IPS-11a (cell line): Measurements from ENCODE around the gene LDLRAD4.

ENCODE experiments used
- H3K4me3 ChIP-seq: one replicate; pipeline ENCODE4 v1.5.1; 2013; ENCODE audit warnings: low read depth, low read length, control low read depth

Gene LDLRAD4

GRCh38 chr18:13218368-13218991, at the start of gene LDLRAD4:
Gene LDLRAD4 (plus strand): TSS chr18:13218760.
- peak within 1 kb of the TSS; percentile 47 for H3K4me3 ChIP-seq

- no peak overlapping the region for H3K4me3 ChIP-seq
Observed at GRCh38 chr18:13173578-13174145, 44.9 kb upstream of the LDLRAD4 start.

DNA sequence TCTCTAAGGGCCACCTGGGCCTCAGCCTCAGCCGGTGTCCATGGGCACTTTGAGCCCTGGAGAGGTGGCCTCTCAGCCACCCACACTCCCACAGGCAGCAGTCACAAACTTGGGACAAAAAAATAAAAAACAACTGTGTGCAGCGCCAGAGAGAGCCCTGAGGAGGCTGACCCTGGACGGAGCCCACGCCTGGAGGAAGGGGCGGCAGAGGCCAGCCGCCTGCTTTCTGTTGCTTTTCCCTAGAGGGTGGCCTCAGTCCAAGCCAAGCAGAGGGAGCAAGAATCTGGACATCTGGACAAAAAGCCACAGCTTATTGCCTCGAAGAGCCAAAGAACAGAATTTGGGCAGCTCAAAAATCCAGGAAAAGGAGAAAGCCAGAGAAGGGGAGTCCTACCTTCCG, 43.3 kb upstream of the LDLRAD4 start:
- no peak overlapping the region for H3K4me3 ChIP-seq

DNA sequence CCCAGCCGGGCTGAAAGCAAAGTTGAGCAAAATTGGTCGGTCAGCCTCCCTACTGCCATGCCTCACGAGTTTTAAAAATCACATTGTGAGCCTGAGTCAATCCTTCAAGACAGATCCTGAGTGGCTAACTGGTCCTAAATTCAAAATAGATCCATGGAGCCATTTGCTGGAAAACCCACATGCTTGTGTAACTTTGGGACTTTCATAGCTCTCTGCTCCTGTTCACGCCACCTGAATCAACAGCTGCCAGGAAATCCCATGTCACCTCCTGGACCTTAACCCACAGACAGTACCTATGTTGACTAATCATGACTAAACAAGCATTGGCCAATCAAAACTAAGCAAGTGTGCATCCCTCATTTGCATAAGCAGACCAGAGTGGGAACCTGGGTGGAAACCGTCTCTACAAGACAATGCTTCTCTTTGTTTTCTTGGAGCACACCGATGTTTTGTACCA, 42.8 kb upstream of the LDLRAD4 start:
- H3K4me3 ChIP-seq: no peak overlapping the region

DNA sequence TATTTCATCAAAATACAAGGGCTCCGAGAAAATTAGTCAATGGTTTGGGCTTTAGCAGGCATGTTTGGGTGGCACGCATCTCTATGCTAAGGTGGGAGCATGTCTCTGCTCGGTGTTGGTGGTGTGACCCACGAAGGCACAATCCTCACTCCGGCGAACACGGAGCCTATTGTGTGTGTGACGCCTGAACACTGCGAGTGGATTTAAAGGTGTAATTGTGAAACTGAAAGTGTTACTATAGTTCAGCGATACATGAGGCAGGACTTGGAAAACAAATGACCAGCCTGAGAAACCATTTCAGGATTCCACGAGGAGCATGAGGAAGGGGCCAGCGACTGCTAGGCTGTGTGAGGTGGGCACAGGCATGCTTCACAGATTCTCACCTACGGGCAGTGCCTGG, 41.7 kb upstream of the LDLRAD4 start:
- H3K4me3 ChIP-seq: no peak overlapping the region

DNA sequence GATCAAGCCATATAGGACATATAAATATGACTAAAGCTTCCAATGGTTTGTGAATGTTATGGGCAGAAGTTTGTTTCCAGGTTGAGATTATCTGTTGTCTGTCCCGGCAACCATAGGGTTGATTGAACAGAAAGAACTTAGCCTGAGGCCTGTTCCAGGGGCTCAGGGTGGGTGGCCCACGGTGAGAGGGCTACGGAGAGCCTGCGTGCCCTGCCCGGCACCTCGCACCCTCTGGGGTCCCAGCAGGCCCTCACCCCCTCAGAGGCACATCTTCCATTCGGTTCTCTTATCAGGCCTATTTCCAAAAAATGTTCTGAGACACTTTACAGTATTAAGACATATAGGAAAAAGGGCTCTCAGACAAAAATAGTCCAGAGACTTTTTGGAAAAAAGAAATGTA, 40.4 kb upstream of the LDLRAD4 start:
- H3K4me3 ChIP-seq: no peak overlapping the region

DNA sequence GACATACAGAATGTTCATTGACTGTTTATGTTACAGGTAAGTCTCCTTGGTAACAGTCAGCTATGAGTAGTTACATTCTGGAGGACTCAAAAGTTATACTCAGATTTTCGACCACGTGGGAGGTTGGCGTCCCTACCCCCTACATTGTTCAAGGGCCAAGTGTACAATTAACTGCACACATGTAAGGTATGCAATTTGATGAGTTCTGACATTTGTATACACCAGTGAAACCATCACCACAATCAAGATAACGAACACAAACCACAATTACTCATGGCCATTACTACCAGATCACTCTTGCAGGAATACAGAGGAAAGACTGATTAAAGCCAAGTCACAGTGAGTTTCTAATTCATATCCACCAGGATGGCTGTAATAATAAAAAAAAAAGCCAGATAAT, 39.6 kb upstream of the LDLRAD4 start:
- H3K4me3 ChIP-seq: no peak overlapping the region

DNA sequence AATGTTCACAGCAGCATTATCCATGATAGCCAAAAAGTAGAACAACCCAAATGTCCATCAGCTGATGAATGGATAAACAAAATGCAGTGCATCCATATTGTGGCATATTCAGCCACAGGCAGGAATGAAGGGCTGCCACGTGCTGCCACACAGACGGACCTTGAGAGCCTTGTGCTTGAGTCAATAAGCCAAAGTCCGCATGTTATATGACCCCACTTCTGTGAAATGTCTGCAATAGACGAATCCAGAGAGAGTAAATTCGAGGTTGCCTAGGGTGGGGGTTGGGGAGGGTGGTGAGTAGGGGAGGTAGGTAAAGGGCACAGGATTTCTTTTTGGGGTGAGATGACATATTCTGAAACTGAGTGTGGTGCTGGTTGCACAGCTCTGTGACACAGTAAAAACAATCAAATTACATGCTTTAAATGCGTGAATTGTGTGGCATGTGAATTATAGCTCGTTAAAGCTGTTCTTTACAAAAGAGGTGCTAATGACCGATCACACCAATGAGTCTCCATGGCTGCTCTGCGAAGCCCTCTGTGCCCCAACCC, 38.9 kb upstream of the LDLRAD4 start:
- no peak overlapping the region for H3K4me3 ChIP-seq

- H3K4me3 ChIP-seq: no peak overlapping the region
Observed at GRCh38 chr18:13180614-13181375, 37.8 kb upstream of the LDLRAD4 start.

DNA sequence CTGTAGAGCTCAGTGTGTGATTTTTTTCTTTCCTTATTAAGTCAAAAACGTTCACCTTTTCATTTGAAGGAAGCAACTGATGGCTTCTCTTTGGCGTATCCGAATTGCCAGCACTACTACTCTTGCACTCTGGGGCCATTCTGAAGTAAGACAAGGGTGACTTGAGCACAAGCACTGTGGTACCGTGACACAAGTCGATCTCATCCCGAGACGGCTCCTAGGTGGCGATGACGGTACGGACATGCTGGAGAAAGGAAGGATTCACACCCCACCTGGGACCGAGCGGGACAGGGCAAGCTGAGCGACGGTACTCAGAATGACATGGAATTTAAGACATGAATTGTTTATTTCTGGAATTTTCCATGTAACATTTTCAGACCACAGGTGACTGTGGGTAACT, 36.8 kb upstream of the LDLRAD4 start:
- no peak overlapping the region for H3K4me3 ChIP-seq

- no peak overlapping the region for H3K4me3 ChIP-seq
Observed at GRCh38 chr18:13183359-13183758, 35.2 kb upstream of the LDLRAD4 start.

DNA sequence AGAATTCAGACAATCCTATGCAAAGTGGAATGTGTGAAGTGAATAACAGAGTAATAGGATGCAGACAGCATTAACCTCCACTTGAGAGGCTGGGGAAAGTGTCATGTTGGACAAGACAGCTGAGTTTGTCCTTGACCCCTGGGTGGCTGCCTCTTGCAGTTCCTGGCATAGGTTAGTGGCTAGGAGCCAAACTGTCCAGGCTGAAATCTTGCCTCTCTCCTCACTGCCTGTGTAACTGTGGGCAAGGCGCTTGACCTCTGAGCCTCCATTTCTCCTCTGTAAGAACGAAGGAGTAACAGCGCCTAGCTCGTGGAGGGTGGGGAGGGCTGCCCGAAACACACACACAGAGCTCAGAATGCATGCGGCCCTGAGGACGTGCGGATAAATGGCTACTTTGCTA, 34.8 kb upstream of the LDLRAD4 start:
- H3K4me3 ChIP-seq: no peak overlapping the region

- H3K4me3 ChIP-seq: no peak overlapping the region
Observed at GRCh38 chr18:13184396-13184795, 34.2 kb upstream of the LDLRAD4 start.

DNA sequence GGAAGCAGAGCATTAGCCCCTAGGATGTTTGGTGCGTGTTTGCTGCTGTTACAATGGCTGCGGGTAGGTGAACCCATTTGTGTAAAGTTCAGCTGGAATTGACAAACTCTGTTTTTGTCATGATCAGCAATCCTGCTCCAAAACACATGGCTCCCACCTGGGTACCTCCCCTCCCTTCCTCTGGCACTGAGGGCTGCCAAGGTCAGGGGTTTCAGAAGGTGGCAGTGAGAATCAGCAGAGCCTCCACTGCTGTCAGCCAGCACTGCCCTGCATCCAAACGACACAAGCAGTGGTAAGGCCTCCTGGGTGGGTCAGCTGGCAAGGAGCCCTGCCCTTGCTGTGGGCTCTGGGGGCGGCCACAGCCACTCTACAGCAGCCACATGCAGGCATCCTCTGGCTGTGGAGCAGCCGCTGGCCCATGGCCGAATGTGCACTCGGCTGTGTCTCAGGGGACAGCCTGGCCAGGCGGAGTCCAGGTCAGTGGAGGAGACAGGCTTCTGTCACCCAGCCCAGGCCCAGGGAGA, 32.8 kb upstream of the LDLRAD4 start:
- no peak overlapping the region for H3K4me3 ChIP-seq

GRCh38 chr18:13186687-13187086, 31.9 kb upstream of the LDLRAD4 start:
- no peak overlapping the region for H3K4me3 ChIP-seq

- H3K4me3 ChIP-seq: no peak overlapping the region
Observed at GRCh38 chr18:13187498-13187897, 31.1 kb upstream of the LDLRAD4 start.

- H3K4me3 ChIP-seq: no peak overlapping the region
Observed at GRCh38 chr18:13191031-13191430, 27.5 kb upstream of the LDLRAD4 start.

GRCh38 chr18:13191779-13192178, 26.8 kb upstream of the LDLRAD4 start:
- no peak overlapping the region for H3K4me3 ChIP-seq

DNA sequence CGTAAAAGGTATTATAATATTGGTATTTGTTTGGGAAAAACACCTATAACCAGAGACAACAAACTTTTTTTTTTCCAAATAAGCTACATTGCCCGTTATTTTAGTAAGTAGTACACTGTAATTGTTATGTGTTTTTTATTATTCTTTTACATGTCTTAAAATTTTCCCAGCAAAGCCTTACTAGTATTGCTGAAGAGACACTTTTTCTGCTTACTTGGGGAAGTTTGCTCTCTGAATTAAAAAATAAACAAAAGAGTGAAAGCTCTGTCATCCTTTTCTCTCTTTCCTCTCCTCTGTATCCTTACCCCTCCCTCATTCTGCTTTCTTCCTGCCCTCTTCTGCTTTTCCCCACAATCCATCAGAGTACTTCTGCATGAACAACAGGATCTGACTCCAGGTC, 25.6 kb upstream of the LDLRAD4 start:
- no peak overlapping the region for H3K4me3 ChIP-seq

DNA sequence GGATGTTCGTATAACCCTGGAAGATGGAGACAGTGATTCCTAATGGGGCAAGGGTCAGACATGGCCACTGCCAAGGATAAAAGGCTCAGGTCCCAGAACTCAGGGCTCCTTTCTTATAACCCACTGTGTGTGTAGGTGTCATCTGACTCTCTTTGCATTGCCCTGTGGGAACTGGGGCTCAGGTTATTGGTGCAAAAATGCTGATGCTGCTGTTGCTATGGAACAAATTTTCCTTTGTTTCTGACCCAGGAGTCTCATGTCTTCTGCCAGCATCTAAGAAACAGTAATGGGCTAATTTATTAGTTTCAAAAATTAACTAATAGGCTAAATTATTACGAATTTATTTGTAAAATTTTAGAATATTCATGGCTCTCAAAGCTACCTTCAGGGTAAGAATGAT, 24.3 kb upstream of the LDLRAD4 start:
- H3K4me3 ChIP-seq: no peak overlapping the region

DNA sequence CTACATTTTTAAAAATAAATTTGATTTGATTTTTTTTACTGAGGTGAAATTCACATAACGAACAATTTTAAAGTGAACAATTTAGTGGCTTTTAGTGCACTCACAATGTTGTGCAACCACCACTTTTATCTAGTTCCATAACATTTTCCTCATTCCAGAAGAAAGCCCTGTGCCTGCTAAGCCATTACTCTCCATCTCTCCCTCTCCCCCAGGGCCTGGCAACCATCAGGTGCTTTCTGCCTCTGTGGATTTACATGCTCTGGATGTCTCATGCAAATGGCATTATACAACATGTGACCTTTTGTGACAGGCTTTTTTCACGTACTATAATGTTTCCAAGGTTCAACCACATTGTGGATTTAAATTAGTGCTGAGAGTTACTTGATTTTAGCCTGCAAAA, 19.9 kb upstream of the LDLRAD4 start:
- H3K4me3 ChIP-seq: no peak overlapping the region

GRCh38 chr18:13199169-13199568, 19.4 kb upstream of the LDLRAD4 start:
- H3K4me3 ChIP-seq: no peak overlapping the region
